Measurements from ENCODE around the gene CH25H.

- TF ChIP-seq HDGF (IDR thresholded peaks at IDR 0.05; ENCODE audit: borderline replicate concordance) (no peak), FOXM1 (IDR thresholded peaks at IDR 0.05; ENCODE audit: borderline replicate concordance) (no peak), FOXK2 (IDR thresholded peaks at IDR 0.05) (no peak), SUZ12 (IDR thresholded peaks at IDR 0.05) (no peak), ELF4 (IDR thresholded peaks at IDR 0.05) (no peak), BHLHE40 (IDR thresholded peaks at IDR 0.05; ENCODE audit: borderline replicate concordance) (no peak), TARDBP (IDR thresholded peaks at IDR 0.05) (no peak), ARNT (IDR thresholded peaks at IDR 0.05) (no peak), ZNF384 (IDR thresholded peaks at IDR 0.05) (no peak)
Measured at GRCh38 chr10:89248990-89249389, 41.9 kb upstream of the CH25H start.
